Stimulated activated CD4-positive, alpha-beta T cell treated with anti-CD3 and anti-CD28 coated beads, Interleukin-12 subunit alpha, Interleukin-12 subunit beta, amount 100 ng/mL, for 4 hours (primary cell): ENCODE measurements around the gene DNAI1.
"Not testable (repeated sequence)": the region's sequence is repeated elsewhere in the genome, so short reads cannot be mapped to it uniquely, and the experiment has no call there.

Experiments
- DNase-seq: peaks from one replicate; pipeline ENCODE4 v3.0.0-alpha.2; 2020

The DNAI1 gene

GRCh38 chr9:34514816-34515215 is 56.2 kb downstream of the DNAI1 start:
- no peak for DNase-seq

GRCh38 chr9:34515959-34516358 is 57.4 kb downstream of the DNAI1 start:
- no peak for DNase-seq

- no peak for DNase-seq
These were observed 58.6 kb downstream of the DNAI1 start for GRCh38 chr9:34517185-34517584.

- no peak for DNase-seq
These were observed 59.6 kb downstream of the DNAI1 start for GRCh38 chr9:34518110-34518616.

GRCh38 chr9:34518896-34519295 is 60.3 kb downstream of the DNAI1 start:
- DNase-seq: no peak

- DNase-seq: no peak
These were observed 60.9 kb downstream of the DNAI1 start for GRCh38 chr9:34519321-34520020.

GRCh38 chr9:34520096-34520495 is 61.5 kb downstream of the DNAI1 start:
- DNase-seq: no peak

GRCh38 chr9:34520505-34521385 is 62.1 kb downstream of the DNAI1 start:
- DNase-seq: no peak

GRCh38 chr9:34521406-34522045 is 62.9 kb downstream of the DNAI1 start:
- DNase-seq: no peak

GRCh38 chr9:34522091-34522887 is 63.7 kb downstream of the DNAI1 start:
- no peak for DNase-seq

GRCh38 chr9:34522971-34523797 is 64.6 kb downstream of the DNAI1 start, which contains the start of gene ENHO:
Gene ENHO, minus strand, starts transcription at chr9:34522990. Its CDS starts 1,295 bp downstream, at chr9:34521695.
- DNase-seq: peak; percentile 88

- DNase-seq: no peak
These were observed 65.7 kb downstream of the DNAI1 start for GRCh38 chr9:34524349-34524748.

- DNase-seq: no peak
These were observed 67.4 kb downstream of the DNAI1 start for GRCh38 chr9:34526026-34526425.

GRCh38 chr9:34532041-34532440 is 73.4 kb downstream of the DNAI1 start:
- not testable (repeated sequence) for DNase-seq

- DNase-seq: no peak
These were observed 78.1 kb downstream of the DNAI1 start for GRCh38 chr9:34536685-34537084.

- no peak for DNase-seq
These were observed 82.2 kb downstream of the DNAI1 start for GRCh38 chr9:34540827-34541226.

GRCh38 chr9:34541540-34541939 is 82.9 kb downstream of the DNAI1 start:
- no peak for DNase-seq

- no peak for DNase-seq
These were observed 85.4 kb downstream of the DNAI1 start for GRCh38 chr9:34544035-34544434.

GRCh38 chr9:34545497-34545896 is 86.9 kb downstream of the DNAI1 start:
- DNase-seq: no peak

GRCh38 chr9:34546102-34546833 is 87.7 kb downstream of the DNAI1 start:
- DNase-seq: no peak
